Parathyroid adenoma (tissue), 2 donors: Measurements from ENCODE around the gene RAB11FIP3.

Source experiments
- H2AFZ ChIP-seq: fragments of 300-600 bp; sonication (generic); one replicate; pipeline ENCODE4 v1.7.0; 2017; ENCODE audit warnings: antibody characterized with exemption, mild to moderate bottlenecking
- H3K27ac ChIP-seq: fragments of 300-600 bp; sonication (generic); one replicate; pipeline ENCODE4 v1.7.0; 2017
- H3K27me3 ChIP-seq: fragments of 300-600 bp; sonication (generic); one replicate; pipeline ENCODE4 v1.7.0; 2017; ENCODE audit warnings: low read length; ENCODE audit not compliant: control insufficient read depth, insufficient read depth
- H3K36me3 ChIP-seq: fragments of 300-600 bp; sonication (generic); one replicate; pipeline ENCODE4 v1.7.0; 2017; ENCODE audit warnings: low read length; ENCODE audit not compliant: control insufficient read depth, insufficient read depth
- H3K4me1 ChIP-seq: fragments of 300-600 bp; sonication (generic); one replicate; pipeline ENCODE4 v1.7.0; 2017; ENCODE audit warnings: control low read depth
- H3K4me2 ChIP-seq: fragments of 300-600 bp; sonication (generic); one replicate; pipeline ENCODE4 v1.7.0; 2017; ENCODE audit warnings: low read length
- H3K4me3 ChIP-seq: fragments of 300-600 bp; sonication (generic); one replicate; pipeline ENCODE4 v1.7.0; 2017; ENCODE audit warnings: low read depth, low read length
- H3K79me2 ChIP-seq: fragments of 300-600 bp; sonication (generic); one replicate; pipeline ENCODE4 v1.7.0; 2017; ENCODE audit warnings: control low read depth
- H3K9ac ChIP-seq: fragments of 300-600 bp; sonication (generic); one replicate; pipeline ENCODE4 v1.7.0; 2017; ENCODE audit warnings: mild to moderate bottlenecking
- H3K9me3 ChIP-seq: fragments of 300-600 bp; sonication (generic); one replicate; pipeline ENCODE4 v1.7.0; 2017; ENCODE audit warnings: low read length; ENCODE audit not compliant: control insufficient read depth
- TF ChIP-seq, protein P1 (sequence below): fragments of 300-600 bp; sonication (generic); IDR thresholded peaks from one replicate; pipeline ENCODE4 v1.7.0; 2017; ENCODE audit warnings: antibody characterized with exemption, mild to moderate bottlenecking
- donor health status: primary hyperparathyroidism.

The RAB11FIP3 gene

GRCh38 chr16:378821-379182 is 46.6 kb upstream of the RAB11FIP3 start:
- Histone ChIP-seq H3K79me2 (peaks cover 5% of the 10 kb centered on the region), H3K4me2 (peak overlapping the region; percentile 62), H3K27me3 (no peaks in the 10 kb centered on the region), H2AFZ (peak overlapping the region; percentile 39), H3K9ac (no peak overlapping the region), H3K4me3 (peak overlapping the region; percentile 22), H3K27ac (no peak overlapping the region), H3K9me3 (no peaks in the 10 kb centered on the region), H3K36me3 (no peaks in the 10 kb centered on the region), H3K4me1 (peaks cover 18% of the 10 kb centered on the region)
- TF ChIP-seq, protein P1, sequence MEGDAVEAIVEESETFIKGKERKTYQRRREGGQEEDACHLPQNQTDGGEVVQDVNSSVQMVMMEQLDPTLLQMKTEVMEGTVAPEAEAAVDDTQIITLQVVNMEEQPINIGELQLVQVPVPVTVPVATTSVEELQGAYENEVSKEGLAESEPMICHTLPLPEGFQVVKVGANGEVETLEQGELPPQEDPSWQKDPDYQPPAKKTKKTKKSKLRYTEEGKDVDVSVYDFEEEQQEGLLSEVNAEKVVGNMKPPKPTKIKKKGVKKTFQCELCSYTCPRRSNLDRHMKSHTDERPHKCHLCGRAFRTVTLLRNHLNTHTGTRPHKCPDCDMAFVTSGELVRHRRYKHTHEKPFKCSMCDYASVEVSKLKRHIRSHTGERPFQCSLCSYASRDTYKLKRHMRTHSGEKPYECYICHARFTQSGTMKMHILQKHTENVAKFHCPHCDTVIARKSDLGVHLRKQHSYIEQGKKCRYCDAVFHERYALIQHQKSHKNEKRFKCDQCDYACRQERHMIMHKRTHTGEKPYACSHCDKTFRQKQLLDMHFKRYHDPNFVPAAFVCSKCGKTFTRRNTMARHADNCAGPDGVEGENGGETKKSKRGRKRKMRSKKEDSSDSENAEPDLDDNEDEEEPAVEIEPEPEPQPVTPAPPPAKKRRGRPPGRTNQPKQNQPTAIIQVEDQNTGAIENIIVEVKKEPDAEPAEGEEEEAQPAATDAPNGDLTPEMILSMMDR, result no peak

DNA sequence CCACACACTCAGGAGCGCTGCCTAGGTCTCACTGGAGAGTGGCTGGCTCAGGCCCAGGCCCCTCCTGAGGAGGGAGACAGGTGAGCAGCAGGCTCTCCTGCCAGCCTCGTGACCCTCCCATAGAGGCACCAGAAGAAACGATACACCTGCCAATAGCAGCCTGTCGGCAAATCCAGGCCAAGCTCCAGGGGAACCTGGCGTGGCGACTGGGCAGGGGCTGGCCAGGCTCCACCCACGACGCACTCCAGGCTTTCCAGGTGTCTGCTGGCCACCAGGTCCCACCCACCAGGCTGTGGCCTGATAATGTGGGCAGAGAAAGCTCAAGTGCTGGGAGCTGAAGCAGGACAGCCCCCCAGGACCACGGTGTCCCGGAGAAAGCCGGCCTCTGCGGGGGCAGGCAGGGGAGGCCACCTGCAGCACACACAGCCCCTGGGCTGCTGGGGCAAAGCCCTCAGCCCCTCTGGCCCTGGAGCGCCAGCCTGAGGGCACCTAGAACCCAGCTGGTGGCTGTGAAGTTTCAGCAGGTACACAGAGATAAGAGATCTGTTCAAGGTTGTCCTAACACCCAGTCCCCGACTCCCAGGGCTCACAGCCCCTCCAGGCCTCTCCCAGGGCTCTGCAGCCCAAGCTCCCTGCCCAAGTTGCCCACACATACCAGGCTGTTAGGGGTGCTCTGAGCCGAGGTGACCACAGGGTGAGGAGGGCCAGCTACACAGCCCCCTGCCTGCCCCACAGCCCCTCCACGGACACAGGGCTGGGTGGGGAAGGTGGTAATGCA is 46.1 kb upstream of the RAB11FIP3 start:
- peak overlapping the region; percentile 46 for H3K27ac ChIP-seq

DNA sequence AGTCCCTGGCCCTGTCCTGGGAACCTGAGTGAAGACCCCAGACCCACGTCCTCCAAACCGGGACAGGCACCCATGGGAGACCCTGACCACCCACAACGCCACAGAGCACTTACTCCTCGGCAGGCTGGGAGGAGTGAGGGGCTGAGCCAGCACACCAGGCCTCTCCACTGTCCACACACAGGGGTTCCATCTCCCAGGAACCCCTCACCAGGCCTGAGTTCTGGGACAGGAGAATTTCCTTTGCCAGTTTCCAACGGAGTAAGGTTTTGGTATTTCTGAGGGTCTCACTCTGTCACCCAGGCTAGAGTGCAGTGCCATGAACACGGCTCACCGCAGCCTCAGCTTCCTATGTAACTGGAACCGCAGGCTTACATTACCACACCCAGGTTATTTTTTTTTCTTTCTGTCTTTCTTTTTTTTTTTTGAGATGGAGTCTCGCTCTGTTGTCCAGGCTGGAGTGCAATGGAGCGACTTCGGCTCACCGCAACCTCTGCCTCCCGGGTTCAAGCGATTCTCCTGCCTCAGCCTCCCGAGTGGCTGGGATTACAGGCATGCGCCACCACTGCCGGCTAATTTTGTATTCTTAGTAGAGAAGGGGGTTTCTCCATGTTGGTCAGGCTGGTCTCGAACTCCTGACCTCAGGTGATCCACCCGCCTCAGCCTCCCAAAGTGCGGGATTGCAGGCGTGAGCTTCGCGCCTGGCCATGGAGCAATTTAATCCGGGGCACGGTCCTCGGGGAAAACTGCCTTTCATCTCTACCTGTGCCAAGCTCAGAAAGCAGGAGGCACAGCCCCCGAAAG is 45.3 kb upstream of the RAB11FIP3 start:
- H3K79me2 ChIP-seq, result peaks cover 5% of the 10 kb centered on the region
- H3K4me3 ChIP-seq, result peak overlapping the region; percentile 66
- peak overlapping the region; percentile 93 for H3K4me2 ChIP-seq
- TF ChIP-seq, protein P1, result no peak
- no peak overlapping the region for H2AFZ ChIP-seq
- no peaks in the 10 kb centered on the region for H3K27me3 ChIP-seq
- H3K27ac ChIP-seq, result peak overlapping the region; percentile 46
- no peaks in the 10 kb centered on the region for H3K9me3 ChIP-seq
- H3K9ac ChIP-seq, result no peak overlapping the region
- H3K4me1 ChIP-seq, result peaks cover 18% of the 10 kb centered on the region
- H3K36me3 ChIP-seq, result no peaks in the 10 kb centered on the region

More for the DNA sequence above, 46.1 kb upstream of the RAB11FIP3 start:
- Histone ChIP-seq H3K9ac (no peak overlapping the region), H3K4me2 (peak overlapping the region; percentile 63), H3K79me2 (peaks cover 5% of the 10 kb centered on the region), H3K4me1 (peaks cover 18% of the 10 kb centered on the region), H3K36me3 (no peaks in the 10 kb centered on the region), H3K4me3 (peak overlapping the region; percentile 22), H3K9me3 (no peaks in the 10 kb centered on the region), H2AFZ (peak overlapping the region; percentile 39), H3K27me3 (no peaks in the 10 kb centered on the region)
- TF ChIP-seq, protein P1, result no peak

DNA sequence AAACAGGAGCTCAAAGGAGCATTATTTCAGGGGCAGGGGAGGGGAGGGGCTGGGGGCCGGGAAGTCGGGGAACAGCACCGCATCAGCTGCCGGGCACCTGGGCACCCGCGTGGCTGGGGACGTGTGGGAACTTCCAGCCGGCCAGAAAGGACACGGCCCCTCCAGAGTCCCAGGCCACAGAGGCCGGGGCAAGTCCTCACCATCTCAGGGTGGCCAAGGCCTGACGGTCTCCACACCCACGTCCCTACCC is 44.8 kb upstream of the RAB11FIP3 start:
- Histone ChIP-seq H3K4me2 (peak overlapping the region; percentile 93), H3K27me3 (no peaks in the 10 kb centered on the region), H3K4me3 (peak overlapping the region; percentile 66), H3K36me3 (no peaks in the 10 kb centered on the region), H3K79me2 (peaks cover 5% of the 10 kb centered on the region), H3K9ac (peak overlapping the region; percentile 43), H2AFZ (peak overlapping the region; percentile 58), H3K9me3 (no peaks in the 10 kb centered on the region), H3K4me1 (peaks cover 18% of the 10 kb centered on the region), H3K27ac (no peak overlapping the region)
- TF ChIP-seq, protein P1, result no peak
